Vagina (tissue), 2 donors: Measurements from ENCODE around the gene KBTBD4.

Source experiments
- CTCF ChIP-seq, 3 experiments: fragments of 450-650 bp in 2 of 3; fragments of 200-600 bp in 1 of 3; sonication (generic) in 1 of 3; IDR thresholded peaks; one replicate each; pipeline ENCODE4 v1.5.1; 2017 to 2019; ENCODE audit warnings: antibody characterized with exemption in 3 of 3, mild to moderate bottlenecking in 2 of 3, moderate library complexity in 2 of 3
- POLR2A ChIP-seq, 2 donors: fragments of 450-650 bp; IDR thresholded peaks; one replicate each; pipeline ENCODE4 v1.6.1; 2017; ENCODE audit warnings: antibody characterized with exemption in 2 of 2, mild to moderate bottlenecking in 2 of 2, moderate library complexity in 2 of 2

GRCh38 chr11:47603295-47603694 lies 24.5 kb upstream of the KBTBD4 start:
- TF ChIP-seq CTCF (IDR thresholded peaks at IDR 0.05) (no peak), POLR2A (IDR thresholded peaks at IDR 0.05) (no peak)
